Skeletal muscle satellite cell (primary cell): ENCODE data around the gene USP33.
"Not testable (repeated sequence)": the region's sequence is repeated elsewhere in the genome, so short reads cannot be mapped to it uniquely, and the experiment has no call there.

Experiments used
- H3K27me3 ChIP-seq: 2 replicates; pipeline ENCODE4 v1.7.0; 2013; ENCODE audit warnings: low read length; ENCODE audit not compliant: control insufficient read depth, insufficient read depth
- H3K36me3 ChIP-seq: 2 replicates; pipeline ENCODE4 v1.7.0; 2013; ENCODE audit warnings: mild to moderate bottlenecking, control low read depth, low read length; ENCODE audit not compliant: insufficient read depth
- H3K4me1 ChIP-seq: 2 replicates; pipeline ENCODE4 v1.7.0; 2013; ENCODE audit warnings: low read length; ENCODE audit not compliant: control insufficient read depth, insufficient read depth
- H3K4me2 ChIP-seq: 2 replicates; pipeline ENCODE4 v1.7.0; 2013; ENCODE audit warnings: mild to moderate bottlenecking, low read length
- H3K4me3 ChIP-seq: 2 replicates; pipeline ENCODE4 v1.7.0; 2013; ENCODE audit warnings: low read length
- H3K9ac ChIP-seq: 2 replicates; pipeline ENCODE4 v1.7.0; 2013; ENCODE audit warnings: mild to moderate bottlenecking, low read depth, low read length, moderate library complexity
- H3K9me3 ChIP-seq: replicated peaks from 2 replicates; pipeline ENCODE4 v1.7.0; 2013; ENCODE audit warnings: mild to moderate bottlenecking, control low read depth, low read length

USP33 gene

DNA sequence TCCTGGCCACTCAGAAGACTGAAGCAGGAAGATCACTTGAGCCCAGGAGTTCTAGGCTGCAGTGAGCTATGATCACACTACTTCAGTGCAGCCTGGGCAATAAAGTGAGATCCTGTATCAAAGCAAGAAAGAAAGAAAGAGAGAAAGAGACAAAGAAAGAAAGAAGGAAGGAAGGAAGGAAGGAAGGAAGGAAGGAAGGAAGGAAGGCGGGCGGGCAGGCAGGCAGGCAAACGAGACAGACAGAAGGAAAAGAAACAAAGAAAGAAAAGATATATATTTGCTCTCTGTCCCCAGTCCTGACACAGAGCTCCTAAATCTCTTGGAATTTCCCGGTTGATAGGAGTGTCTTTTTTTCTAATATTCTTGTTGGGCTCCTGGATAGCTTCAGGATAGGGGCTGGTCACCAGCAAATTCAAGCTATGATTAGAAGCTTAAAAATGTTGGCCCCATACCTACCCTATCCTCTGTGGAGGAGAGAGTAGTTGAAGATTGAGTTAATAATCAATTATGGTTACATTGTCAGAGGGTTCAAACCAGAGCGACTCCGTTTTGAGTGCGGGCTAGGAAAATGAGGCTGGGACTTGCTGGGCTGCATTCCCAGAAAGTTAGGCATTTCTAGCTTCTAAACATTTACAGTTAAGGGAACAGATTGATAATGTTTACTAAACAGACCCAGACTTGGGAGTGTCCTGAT is 16.5 kb upstream of the USP33 start:
- no peak overlapping the region for H3K4me2 ChIP-seq
- no peaks in the 10 kb centered on the region for H3K36me3 ChIP-seq
- no peak overlapping the region for H3K9ac ChIP-seq
- no peaks in the 10 kb centered on the region for H3K27me3 ChIP-seq
- H3K9me3 ChIP-seq: no peaks in the 10 kb centered on the region
- peaks cover 8% of the 10 kb centered on the region for H3K4me1 ChIP-seq
- H3K4me3 ChIP-seq: no peak overlapping the region

DNA sequence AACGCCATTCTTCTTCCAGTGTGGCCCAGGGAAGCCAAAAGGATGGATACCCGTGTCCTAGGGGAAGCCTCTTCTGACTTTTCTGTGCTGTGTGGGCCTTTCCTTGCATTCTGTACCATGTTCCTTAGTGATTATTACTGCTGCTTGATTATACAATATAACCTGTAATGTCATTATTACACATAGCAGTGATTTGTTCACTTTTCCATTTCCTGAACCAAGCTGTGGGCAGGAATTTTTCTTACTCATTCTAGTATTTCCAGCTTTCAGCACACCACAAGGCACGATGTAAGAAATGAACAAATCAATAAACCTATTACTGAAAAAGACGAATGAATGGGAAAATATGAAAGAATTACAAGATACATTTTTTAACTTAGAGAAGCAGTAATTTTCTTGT is 8.4 kb upstream of the USP33 start:
- Histone ChIP-seq H3K4me2 (no peak overlapping the region), H3K27me3 (no peaks in the 10 kb centered on the region), H3K9me3 (no peaks in the 10 kb centered on the region), H3K4me3 (no peak overlapping the region), H3K4me1 (no peaks in the 10 kb centered on the region), H3K36me3 (no peaks in the 10 kb centered on the region), H3K9ac (no peak overlapping the region)

- no peaks in the 10 kb centered on the region for H3K27me3 ChIP-seq
- no peak overlapping the region for H3K4me3 ChIP-seq
- no peak overlapping the region for H3K9ac ChIP-seq
- no peaks in the 10 kb centered on the region for H3K36me3 ChIP-seq
- no peaks in the 10 kb centered on the region for H3K9me3 ChIP-seq
- H3K4me1 ChIP-seq: peaks cover 18% of the 10 kb centered on the region
- H3K4me2 ChIP-seq: no peak overlapping the region
Observed at GRCh38 chr1:77762072-77762476, 2.4 kb upstream of the USP33 start.

GRCh38 chr1:77757603-77758002 is 2.0 kb downstream of the USP33 start:
- Histone ChIP-seq H3K27me3 (no peaks in the 10 kb centered on the region), H3K4me3 (peak overlapping the region; percentile 98), H3K4me1 (peaks cover 21% of the 10 kb centered on the region), H3K9me3 (no peaks in the 10 kb centered on the region), H3K9ac (peak overlapping the region; percentile 93), H3K36me3 (no peaks in the 10 kb centered on the region), H3K4me2 (peak overlapping the region; percentile 89)

DNA sequence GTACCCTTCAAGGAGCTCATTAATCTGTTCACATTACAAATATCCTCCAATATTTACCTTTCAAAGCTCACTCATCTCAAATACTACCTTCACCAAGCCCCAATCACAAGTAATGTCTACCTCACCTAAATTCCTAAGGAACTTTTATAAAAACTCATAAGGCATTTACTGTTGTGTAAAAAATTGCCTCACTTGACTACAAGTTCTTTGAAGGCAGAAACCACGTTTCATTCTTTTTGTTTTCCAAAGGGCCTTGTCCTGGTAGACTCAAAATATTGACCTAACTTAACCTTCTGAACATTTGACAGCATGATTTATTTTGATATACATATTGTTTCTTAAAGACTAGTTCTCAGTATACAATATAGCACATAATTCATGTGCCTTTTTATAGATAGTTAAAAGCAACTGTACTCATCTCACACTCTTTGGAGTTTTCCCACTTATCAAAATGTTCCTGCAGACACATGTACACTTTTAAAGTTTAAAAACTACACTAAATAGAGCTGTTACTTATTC is 2.5 kb downstream of the USP33 start:
- no peaks in the 10 kb centered on the region for H3K9me3 ChIP-seq
- H3K4me3 ChIP-seq: peak overlapping the region; percentile 98
- peak overlapping the region; percentile 93 for H3K9ac ChIP-seq
- H3K36me3 ChIP-seq: no peaks in the 10 kb centered on the region
- peak overlapping the region; percentile 89 for H3K4me2 ChIP-seq
- H3K27me3 ChIP-seq: no peaks in the 10 kb centered on the region
- peaks cover 17% of the 10 kb centered on the region for H3K4me1 ChIP-seq

- H3K4me3 ChIP-seq: no peak overlapping the region
- no peaks in the 10 kb centered on the region for H3K27me3 ChIP-seq
- H3K9ac ChIP-seq: no peak overlapping the region
- no peaks in the 10 kb centered on the region for H3K36me3 ChIP-seq
- H3K4me2 ChIP-seq: no peak overlapping the region
- H3K4me1 ChIP-seq: peaks cover 12% of the 10 kb centered on the region
- H3K9me3 ChIP-seq: no peaks in the 10 kb centered on the region
Observed at GRCh38 chr1:77756052-77756754, 3.4 kb downstream of the USP33 start.

DNA sequence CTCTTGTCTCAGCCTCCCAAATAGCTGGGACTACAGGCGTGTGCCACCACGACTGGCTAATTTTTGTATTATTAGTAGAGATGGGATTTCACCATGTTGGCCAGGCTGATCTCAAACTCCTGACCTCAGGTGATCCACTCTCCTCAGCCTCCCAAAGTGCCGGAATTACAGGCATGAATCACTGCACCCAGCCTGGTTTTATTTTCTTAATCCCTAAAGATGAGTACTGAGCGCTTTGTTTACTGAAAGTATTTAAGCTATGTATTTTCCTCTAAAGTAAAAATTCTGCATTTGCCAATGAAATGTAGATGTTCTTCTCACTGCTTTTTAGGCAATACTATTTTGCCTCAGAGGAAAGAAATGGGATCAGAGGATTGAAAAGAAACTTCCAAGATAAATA is 10.2 kb downstream of the USP33 start:
- not testable (repeated sequence) for H3K9ac ChIP-seq, H3K4me3 ChIP-seq, H3K4me2 ChIP-seq, H3K27me3 ChIP-seq, H3K4me1 ChIP-seq, H3K36me3 ChIP-seq, H3K9me3 ChIP-seq

GRCh38 chr1:77744576-77744975 is 15.1 kb downstream of the USP33 start:
- Histone ChIP-seq H3K27me3 (no peaks in the 10 kb centered on the region), H3K9me3 (no peaks in the 10 kb centered on the region), H3K4me2 (no peak overlapping the region), H3K9ac (no peak overlapping the region), H3K36me3 (peaks cover 6% of the 10 kb centered on the region), H3K4me1 (no peaks in the 10 kb centered on the region), H3K4me3 (no peak overlapping the region)

DNA sequence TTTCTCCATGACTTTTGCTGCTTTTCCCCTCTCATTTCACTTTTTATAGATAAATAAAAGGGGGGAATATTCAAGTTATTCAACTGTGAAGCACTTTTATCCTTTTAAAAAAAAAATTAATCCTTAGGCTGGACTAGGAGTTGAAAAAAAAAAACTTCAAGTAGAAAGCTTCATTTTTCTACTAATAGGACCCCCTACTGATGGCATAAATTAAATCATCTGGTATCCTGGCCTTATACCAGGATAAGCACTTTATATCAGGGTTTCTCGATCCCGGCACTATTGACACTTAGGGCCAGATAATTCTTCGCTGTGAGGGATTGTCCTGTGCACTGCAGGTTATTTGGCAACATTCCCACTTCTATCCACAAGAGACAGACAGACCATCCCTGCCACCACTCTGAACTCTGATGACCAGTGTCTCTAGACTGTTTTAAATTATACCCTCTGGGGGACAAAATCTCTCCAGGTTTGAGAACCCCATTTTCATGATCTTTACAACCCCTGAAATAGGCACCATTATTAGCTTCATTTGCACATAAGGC is 17.6 kb downstream of the USP33 start:
- H3K4me1 ChIP-seq: no peaks in the 10 kb centered on the region
- H3K36me3 ChIP-seq: peaks cover 17% of the 10 kb centered on the region
- H3K9me3 ChIP-seq: no peaks in the 10 kb centered on the region
- H3K4me3 ChIP-seq: no peak overlapping the region
- no peak overlapping the region for H3K4me2 ChIP-seq
- H3K27me3 ChIP-seq: no peaks in the 10 kb centered on the region
- no peak overlapping the region for H3K9ac ChIP-seq

DNA sequence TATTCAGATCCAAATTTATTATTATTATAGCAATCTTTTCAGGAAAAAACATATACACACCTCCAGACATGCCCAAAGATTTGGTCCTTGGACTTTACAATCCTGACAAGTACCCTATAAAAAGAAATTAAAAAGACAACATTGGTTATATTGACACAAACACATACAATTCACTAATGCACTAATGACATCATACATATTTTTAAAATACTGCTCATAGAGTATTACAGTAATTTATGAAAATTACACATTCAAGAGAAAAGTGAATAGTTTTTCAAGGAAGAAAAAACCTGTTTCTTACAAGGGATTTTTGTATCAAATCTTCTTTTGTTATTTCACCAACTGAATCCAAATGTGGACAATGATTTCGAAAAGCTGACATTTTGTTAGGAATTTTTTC is 18.3 kb downstream of the USP33 start:
- peaks cover 17% of the 10 kb centered on the region for H3K36me3 ChIP-seq
- H3K9me3 ChIP-seq: no peaks in the 10 kb centered on the region
- no peak overlapping the region for H3K9ac ChIP-seq
- H3K4me2 ChIP-seq: no peak overlapping the region
- H3K4me1 ChIP-seq: no peaks in the 10 kb centered on the region
- H3K4me3 ChIP-seq: no peak overlapping the region
- no peaks in the 10 kb centered on the region for H3K27me3 ChIP-seq

GRCh38 chr1:77739235-77739634 is 20.4 kb downstream of the USP33 start:
- peaks cover 30% of the 10 kb centered on the region for H3K36me3 ChIP-seq
- H3K9ac ChIP-seq: no peak overlapping the region
- no peaks in the 10 kb centered on the region for H3K4me1 ChIP-seq
- H3K4me2 ChIP-seq: no peak overlapping the region
- no peak overlapping the region for H3K4me3 ChIP-seq
- no peaks in the 10 kb centered on the region for H3K9me3 ChIP-seq
- no peaks in the 10 kb centered on the region for H3K27me3 ChIP-seq
